HepG2 (cell line): ENCODE measurements around the gene TMEM256. TPM values are rescaled to one million over a fixed set of nuclear protein-coding genes. Genes with fewer than 3 reads are reported as not detected.

Experiments used
- GPN1 ChIP-seq: sonication (generic); formaldehyde crosslinking; IDR thresholded peaks from 2 replicates; pipeline ENCODE4 v1.5.1; 2020; ENCODE audit warnings: missing genetic modification reagents, borderline replicate concordance
- HNF1A ChIP-seq, 2 experiments: sonication (generic) in 1 of 2; formaldehyde crosslinking in 1 of 2; IDR thresholded peaks; 2 replicates each; pipeline versions ENCODE4 v1.4.0 to v1.6.1; 2016 to 2020; ENCODE audit warnings: borderline replicate concordance in 1 of 2, low read depth in 1 of 2, mild to moderate bottlenecking in 1 of 2, missing genetic modification reagents in 1 of 2
- IRF9 ChIP-seq: sonication (generic); formaldehyde crosslinking; IDR thresholded peaks from 2 replicates; pipeline ENCODE4 v1.8.0; 2022; ENCODE audit warnings: missing genetic modification reagents, mild to moderate bottlenecking, borderline replicate concordance
- KIAA2018 ChIP-seq: sonication (generic); formaldehyde crosslinking; IDR thresholded peaks from 2 replicates; pipeline ENCODE4 v1.5.0; 2020; ENCODE audit warnings: mild to moderate bottlenecking, missing genetic modification reagents, borderline replicate concordance
- MEF2D ChIP-seq: sonication (generic); formaldehyde crosslinking; IDR thresholded peaks from 2 replicates; pipeline ENCODE4 v1.5.1; 2020; ENCODE audit warnings: mild to moderate bottlenecking, missing genetic modification reagents
- NFYB ChIP-seq: sonication (generic); formaldehyde crosslinking; IDR thresholded peaks from 2 replicates; pipeline ENCODE4 v1.4.0; 2020; ENCODE audit warnings: missing genetic modification reagents
- PAWR ChIP-seq: sonication (generic); formaldehyde crosslinking; IDR thresholded peaks from 2 replicates; pipeline ENCODE4 v1.4.0; 2020; ENCODE audit warnings: missing genetic modification reagents, mild to moderate bottlenecking, borderline replicate concordance
- SIX1 ChIP-seq: sonication (generic); formaldehyde crosslinking; IDR thresholded peaks from 2 replicates; pipeline ENCODE4 v1.4.0; 2020; ENCODE audit warnings: missing genetic modification reagents, borderline replicate concordance
- ZNF564 ChIP-seq: sonication (generic); formaldehyde crosslinking; IDR thresholded peaks from 2 replicates; pipeline ENCODE4 v1.8.1; 2023; ENCODE audit warnings: mild to moderate bottlenecking, missing genetic modification reagents
- ZNF747 ChIP-seq: sonication (generic); formaldehyde crosslinking; IDR thresholded peaks from 2 replicates; pipeline ENCODE4 v1.8.1; 2023; ENCODE audit warnings: missing genetic modification reagents, mild to moderate bottlenecking, borderline replicate concordance
- ZNF770 ChIP-seq: sonication (generic); formaldehyde crosslinking; IDR thresholded peaks from 2 replicates; pipeline ENCODE4 v1.5.0; 2020; ENCODE audit warnings: mild to moderate bottlenecking, missing genetic modification reagents
- polyA plus RNA-seq, 8 experiments: library from polyadenylated mRNA; depleted of rRNA in 3 of 8; stranded (reverse) in 7 of 8; unstranded in 1 of 8; fragments of >200 nt; fragmentation: Illumina TruSeq in 4 of 8; extraction: Trizol in 4 of 8; gene quantifications; 2 replicates each; pipeline versions ENCODE4 v1.2.1 to v1.2.3, GENCODE V29; 2011 to 2016; ENCODE audit warnings: low read depth in 4 of 8, missing spikeins in 1 of 8, mixed read lengths in 1 of 8; ENCODE audit not compliant: insufficient read depth in 1 of 8
- total RNA-seq, 5 experiments: library from RNA; depleted of rRNA; stranded (reverse); fragments of >200 nt; fragmentation: Illumina TruSeq; extraction: Trizol; gene quantifications; 2 replicates each; pipeline ENCODE4 v1.2.3, GENCODE V29; 2016; ENCODE audit warnings: low read depth in 1 of 5

The TMEM256 gene
- total and polyA plus RNA-seq, 2 of the 13 experiments (the other 11 are each of a cell fraction or from before 2014, with no cell fraction given) = 231 to 252 TPM

- TF ChIP-seq MEF2D (CRISPR knock-in tag) (no peak), ZNF770 (CRISPR knock-in tag) (no peak), HNF1A (IDR thresholded peaks at IDR 0.05; ENCODE audit: low read depth) (no peak), HNF1A (CRISPR knock-in tag; IDR thresholded peaks at IDR 0.05; ENCODE audit: borderline replicate concordance) (no peak), SIX1 (CRISPR knock-in tag) (no peak), ZNF747 (no peak), PAWR (CRISPR knock-in tag) (no peak), GPN1 (no peak), NFYB (CRISPR knock-in tag) (no peak), IRF9 (CRISPR knock-in tag) (peak; percentile 18; the same call in 1 of the 2 replicates), ZNF564 (CRISPR knock-in tag) (no peak), KIAA2018 (CRISPR knock-in tag) (no peak)
Observed at GRCh38 chr17:7380855-7381683, 22.8 kb downstream of the TMEM256 start, which contains the start of gene TNK1 (continued).
